ENCODE results near the gene PCGF3.
"Not testable (repeated sequence)": the region's sequence is repeated elsewhere in the genome, so short reads cannot be mapped to it uniquely, and the experiment has no call there.

PCGF3 gene

DNA sequence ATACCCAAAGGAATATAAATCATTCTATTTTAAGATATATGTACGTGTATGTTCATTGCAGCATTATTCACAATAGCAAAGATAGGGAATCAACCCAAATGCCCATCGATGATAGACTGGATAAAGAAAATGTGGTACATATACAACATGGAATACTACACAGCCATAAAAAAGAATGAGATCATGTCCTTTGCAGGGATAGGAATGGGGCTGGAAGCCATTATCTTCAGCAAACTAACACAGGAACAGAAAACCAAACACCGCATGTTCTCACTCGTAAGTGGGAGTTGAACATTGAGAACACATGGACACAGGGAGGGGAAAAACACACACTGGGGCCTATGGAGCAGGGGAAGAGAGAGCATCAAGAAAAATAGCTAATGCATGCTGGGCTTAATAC lies 101.3 kb downstream of the PCGF3 start:
- not testable (repeated sequence) for DNase-seq

DNA sequence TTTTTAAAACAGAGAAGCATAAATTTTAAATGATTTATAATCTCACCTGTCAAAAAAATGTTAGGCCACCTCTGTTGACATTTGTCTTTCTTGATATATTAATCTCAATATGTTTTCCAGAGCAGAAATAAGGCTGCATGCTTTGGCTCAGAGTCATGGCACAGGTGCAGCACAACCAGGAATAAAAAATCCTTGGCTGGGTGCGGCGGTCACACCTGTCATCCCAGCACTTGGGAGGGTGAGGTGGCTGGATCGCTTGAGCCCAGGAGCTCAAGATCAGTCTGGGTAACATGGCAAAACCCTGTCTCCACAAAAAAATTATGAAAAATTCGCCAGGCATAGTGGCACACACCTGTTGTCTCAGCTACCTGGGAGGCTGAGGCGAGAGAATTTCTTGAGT lies 102.2 kb downstream of the PCGF3 start:
- DNase-seq = no peak

DNA sequence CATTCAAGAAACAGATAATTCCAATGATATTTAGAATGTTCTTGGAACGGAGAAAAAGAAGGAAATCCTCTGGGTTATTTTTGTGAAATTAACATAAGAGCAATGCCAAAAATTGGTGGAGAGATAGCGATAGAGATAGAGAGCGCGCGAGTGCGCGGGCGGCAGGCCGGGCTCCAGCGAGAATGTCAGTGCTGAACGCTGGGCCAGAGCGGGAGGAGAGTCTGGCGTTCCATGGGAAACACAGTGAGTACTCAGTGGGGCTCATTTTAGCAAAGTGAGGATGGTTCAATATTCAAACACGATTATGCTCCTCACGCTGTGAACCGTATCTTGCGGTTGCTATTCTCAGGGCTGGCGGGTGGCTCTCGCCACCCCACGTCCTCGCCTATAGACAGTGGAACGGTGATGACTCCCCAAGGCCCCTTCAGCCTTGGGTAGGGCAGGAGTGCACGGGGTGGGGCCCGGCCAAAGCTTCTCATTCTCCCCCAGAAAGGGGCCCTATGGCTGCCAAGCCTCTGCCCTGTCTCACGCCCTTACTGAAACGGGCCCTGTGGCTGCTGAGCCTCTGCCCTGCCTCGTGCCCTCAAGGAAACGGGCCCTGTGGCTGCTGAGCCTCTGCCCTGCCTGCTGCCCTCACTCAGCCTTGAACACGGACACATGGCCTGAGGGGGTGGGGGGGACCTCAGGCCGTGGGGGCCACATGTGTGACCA lies 103.4 kb downstream of the PCGF3 start:
- DNase-seq = no peak

DNA sequence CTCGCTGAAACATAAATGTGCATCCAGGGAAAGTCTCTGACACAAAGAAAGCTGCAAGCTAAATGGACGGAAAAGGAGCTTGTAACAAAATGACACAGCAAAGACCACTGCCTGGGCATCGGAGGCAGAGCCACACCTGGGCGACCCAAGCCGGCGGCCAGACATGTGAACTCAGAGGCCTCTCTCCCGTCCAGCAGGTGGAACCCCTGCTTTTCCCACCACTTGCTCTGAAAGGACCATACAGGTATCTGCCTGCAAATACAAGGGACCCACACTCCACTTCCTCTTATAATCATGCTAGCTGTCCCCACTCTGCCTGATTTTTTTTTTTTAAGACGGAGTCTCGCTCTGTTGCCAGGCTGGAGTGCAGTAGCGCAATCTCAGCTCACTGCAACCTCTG lies 108.3 kb downstream of the PCGF3 start:
- no peak for DNase-seq

DNA sequence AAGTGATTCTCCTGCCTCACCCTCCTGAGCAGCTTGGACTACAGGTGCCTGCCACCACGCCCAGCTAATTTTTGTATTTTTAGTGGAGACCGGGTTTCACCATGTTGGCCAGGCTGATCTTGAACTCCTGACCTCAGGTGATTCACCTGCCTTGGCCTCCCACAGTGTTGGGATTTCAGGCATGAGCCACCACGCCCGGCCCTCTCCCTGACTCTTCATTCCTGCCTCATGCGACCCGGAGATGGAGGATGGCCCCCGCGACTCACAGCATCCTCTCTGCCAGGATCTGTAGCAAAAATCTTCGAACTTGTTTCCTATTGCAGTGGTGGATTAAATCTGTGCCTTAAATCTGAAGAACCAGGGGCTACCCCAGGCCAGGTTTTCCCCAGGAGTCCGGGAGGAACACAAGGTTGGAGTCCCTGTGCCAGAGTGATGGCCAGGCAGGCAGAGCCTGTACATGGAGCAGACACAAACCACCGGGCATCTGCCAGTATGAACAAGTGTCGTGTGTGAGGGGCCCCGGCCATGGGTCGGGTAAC lies 108.7 kb downstream of the PCGF3 start:
- no peak for DNase-seq

DNA sequence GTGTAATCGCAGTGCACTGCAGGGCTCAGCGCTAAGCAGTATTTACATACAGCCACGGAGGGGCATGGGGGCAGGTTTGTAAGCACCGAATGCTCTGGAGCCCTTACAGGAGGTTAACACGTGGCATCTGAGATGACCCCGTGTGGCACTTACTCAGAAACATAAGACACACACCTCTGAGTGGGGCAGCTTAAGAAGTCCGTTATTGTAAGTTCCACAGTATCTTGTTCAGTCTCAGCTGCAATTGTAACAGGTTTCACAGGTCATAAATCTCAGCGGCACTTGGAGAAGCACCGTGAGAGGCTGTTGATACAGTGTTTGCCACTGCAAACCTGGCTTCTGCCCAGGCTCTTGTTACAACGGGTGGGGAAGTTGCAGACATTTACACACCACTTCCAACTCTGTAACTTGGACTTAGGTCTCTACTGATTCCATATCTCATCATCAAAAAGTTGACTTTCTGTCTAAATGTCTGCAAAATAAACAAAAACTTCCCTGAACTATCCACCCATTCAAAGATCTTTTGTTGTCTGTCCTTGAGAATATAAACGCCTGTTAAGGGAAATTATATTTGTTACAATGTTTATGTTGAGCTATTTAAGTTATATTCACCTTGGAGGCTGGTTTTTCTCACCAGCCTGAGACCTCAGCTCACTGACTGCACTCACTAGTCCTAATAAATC lies 110.0 kb downstream of the PCGF3 start:
- DNase-seq = no peak

DNA sequence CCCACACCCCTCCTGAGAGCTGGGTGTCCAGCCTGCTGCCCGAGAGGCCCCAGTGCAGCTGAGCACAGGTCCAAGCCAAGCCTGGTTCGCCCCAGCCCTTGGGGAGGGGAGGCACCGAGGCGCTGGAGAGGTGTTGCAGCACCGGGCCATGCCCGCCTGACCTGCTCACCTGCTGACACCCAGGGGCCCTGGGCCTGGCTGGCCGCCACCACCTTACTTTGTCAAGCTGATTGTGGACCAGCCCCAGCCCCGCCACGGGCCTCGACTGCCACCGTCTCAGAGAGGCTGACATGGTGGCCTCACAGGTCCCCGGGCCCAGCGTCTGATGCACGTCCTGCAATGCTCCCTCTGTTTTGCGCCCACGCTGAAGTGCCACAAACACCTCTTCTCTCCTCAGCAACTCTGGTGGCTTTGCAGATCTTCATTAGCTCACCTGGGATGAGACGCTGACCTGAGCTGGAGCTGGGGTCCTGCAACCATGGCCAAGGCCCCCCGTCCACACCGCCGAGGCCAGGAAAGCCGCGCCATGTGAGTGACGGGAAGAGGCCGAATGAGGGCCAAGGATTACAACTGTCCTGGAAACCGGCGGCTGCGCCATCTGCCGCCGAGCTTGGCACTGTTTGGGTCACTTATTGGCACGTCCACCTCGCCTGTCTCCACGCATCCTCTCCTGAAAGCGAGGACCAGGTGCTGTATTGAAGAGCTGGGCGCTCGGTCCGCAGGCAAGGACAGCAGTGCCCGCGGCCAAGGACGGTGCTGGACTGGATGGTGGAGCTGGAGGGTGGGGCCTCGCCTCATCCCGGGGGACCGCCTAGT lies 112.7 kb downstream of the PCGF3 start:
- no peak for DNase-seq

DNA sequence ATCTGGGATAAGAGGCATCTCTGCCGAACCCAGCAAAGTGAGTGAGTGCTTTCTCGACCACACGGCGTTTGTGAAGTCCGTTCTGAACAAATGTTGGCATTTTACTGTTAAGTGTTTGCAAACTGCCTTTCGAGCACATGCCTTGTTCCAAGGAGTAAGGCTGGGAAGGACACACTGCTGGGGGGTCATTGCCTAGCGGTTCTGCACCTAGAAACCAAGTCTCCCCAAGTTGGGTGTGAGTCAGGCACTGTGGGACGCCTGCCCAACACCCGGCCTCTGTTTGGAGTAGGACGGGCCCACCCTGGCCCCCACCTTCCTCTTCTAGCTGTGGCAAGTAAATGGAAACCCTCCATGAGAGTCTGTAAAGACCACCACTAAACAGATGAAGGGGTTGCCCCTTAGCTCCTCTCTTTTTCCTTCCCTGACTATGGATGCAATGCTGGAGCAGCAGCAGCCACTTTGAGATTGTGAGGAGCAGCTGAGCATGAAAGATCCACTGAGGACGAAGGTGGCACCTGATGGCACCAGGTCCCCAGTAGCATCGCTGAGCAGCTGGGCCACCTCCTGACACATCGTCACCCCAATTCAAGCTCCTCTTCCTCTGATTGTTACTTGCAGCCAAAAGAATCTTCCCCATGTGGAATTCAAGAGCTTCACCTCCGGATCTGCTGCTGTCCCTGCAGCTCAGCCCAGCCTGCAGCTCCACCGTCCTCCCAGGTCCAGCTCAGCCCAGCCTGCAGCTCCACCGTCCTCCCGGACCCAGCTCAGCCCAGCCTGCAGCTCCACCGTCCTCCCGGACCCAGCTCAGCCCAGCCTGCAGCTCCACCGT lies 114.0 kb downstream of the PCGF3 start:
- no peak for DNase-seq
